B cell (primary cell): ENCODE results near the gene GGNBP2.

Source experiments
- CTCF ChIP-seq: fragments of 200-600 bp; IDR thresholded peaks from one replicate; pipeline ENCODE4 v1.8.0; 2022; ENCODE audit warnings: antibody characterized with exemption, mild to moderate bottlenecking
- EZH2 ChIP-seq: IDR thresholded peaks from 2 replicates; pipeline ENCODE4 v1.6.1; 2012; ENCODE audit warnings: borderline replicate concordance, low read depth, mild to moderate bottlenecking, moderate library complexity, low read length; ENCODE audit not compliant: insufficient read depth, poor library complexity, severe bottlenecking

DNA sequence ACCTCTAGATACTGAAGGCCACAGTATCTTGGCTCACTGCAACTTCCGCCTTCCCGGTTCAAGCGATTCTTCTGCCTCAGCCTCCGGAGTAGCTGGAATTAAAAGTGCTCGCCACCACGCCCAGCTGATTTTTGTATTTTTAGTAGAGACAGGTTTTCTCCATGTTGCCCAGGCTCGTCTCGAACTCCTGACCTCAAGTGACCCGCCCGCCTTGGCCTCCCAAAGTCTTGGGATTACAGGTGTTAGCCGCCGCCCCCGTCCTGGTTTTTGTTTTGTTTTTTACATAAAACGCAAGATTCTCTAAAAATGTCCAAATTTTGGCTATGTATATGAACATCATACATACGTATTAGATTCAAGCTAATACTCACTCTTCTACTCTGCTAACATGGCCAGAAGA lies 2.0 kb upstream of the GGNBP2 start:
- TF ChIP-seq CTCF (no peak), EZH2 (no peak)
